Coronary artery (tissue), 2 donors: ENCODE data around the gene SQOR.

Experiments
- DNase-seq: peaks from one replicate; pipeline ENCODE4 v3.0.0-alpha.2; 2017; ENCODE audit warnings: low spot score
- H3K27ac ChIP-seq, 2 donors: fragments of 200-600 bp; sonication (generic); one replicate each; pipeline ENCODE4 v1.5.1; 2016 to 2019
- H3K4me3 ChIP-seq: fragments of 200-600 bp; sonication (generic); 2 replicates; pipeline ENCODE4 v1.5.1; 2016; ENCODE audit warnings: mild to moderate bottlenecking, moderate library complexity
- TF ChIP-seq, protein P1 (sequence below): fragments of 200-600 bp; sonication (generic); IDR thresholded peaks from one replicate; pipeline ENCODE4 v1.5.1; 2019; ENCODE audit warnings: antibody characterized with exemption

Gene SQOR

DNA sequence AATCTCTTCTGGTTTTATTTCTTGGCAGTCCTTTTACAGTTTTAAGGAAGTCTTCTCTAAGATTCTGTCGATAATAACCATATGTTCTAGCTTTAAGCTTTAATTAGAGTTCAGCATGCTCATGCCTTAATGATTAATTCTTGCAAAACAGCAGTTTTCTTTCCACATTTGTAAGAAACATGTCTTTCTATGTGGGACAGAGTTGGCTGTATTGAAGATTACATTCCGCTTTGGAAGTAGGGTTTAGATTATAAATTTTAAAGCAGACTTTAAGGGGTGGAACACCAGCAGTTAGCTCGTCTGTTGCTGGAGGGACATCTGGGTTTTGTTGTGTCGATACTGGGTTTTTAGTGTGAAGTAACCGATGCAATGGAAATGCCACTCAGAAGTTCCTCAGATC, 35.3 kb downstream of the SQOR start:
- H3K27ac ChIP-seq = no peak overlapping the region

GRCh38 chr15:45670511-45670910, 35.7 kb downstream of the SQOR start:
- Histone ChIP-seq H3K4me3 (no peak overlapping the region), H3K27ac (no peak overlapping the region)
- TF ChIP-seq, protein P1, sequence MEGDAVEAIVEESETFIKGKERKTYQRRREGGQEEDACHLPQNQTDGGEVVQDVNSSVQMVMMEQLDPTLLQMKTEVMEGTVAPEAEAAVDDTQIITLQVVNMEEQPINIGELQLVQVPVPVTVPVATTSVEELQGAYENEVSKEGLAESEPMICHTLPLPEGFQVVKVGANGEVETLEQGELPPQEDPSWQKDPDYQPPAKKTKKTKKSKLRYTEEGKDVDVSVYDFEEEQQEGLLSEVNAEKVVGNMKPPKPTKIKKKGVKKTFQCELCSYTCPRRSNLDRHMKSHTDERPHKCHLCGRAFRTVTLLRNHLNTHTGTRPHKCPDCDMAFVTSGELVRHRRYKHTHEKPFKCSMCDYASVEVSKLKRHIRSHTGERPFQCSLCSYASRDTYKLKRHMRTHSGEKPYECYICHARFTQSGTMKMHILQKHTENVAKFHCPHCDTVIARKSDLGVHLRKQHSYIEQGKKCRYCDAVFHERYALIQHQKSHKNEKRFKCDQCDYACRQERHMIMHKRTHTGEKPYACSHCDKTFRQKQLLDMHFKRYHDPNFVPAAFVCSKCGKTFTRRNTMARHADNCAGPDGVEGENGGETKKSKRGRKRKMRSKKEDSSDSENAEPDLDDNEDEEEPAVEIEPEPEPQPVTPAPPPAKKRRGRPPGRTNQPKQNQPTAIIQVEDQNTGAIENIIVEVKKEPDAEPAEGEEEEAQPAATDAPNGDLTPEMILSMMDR = no peak
- DNase-seq = no peak

More for the DNA sequence above, 35.3 kb downstream of the SQOR start:
- H3K4me3 ChIP-seq = no peak overlapping the region
- no peak for DNase-seq
- TF ChIP-seq, protein P1 = no peak

- TF ChIP-seq, protein P1 = no peak
- no peak for DNase-seq
- H3K4me3 ChIP-seq = no peak overlapping the region
- no peak overlapping the region for H3K27ac ChIP-seq
Observed at GRCh38 chr15:45674677-45675076, 39.8 kb downstream of the SQOR start.

GRCh38 chr15:45677797-45678196, 43.0 kb downstream of the SQOR start:
- no peak for DNase-seq
- no peak overlapping the region for H3K27ac ChIP-seq
- no peak overlapping the region for H3K4me3 ChIP-seq
- TF ChIP-seq, protein P1 = no peak

DNA sequence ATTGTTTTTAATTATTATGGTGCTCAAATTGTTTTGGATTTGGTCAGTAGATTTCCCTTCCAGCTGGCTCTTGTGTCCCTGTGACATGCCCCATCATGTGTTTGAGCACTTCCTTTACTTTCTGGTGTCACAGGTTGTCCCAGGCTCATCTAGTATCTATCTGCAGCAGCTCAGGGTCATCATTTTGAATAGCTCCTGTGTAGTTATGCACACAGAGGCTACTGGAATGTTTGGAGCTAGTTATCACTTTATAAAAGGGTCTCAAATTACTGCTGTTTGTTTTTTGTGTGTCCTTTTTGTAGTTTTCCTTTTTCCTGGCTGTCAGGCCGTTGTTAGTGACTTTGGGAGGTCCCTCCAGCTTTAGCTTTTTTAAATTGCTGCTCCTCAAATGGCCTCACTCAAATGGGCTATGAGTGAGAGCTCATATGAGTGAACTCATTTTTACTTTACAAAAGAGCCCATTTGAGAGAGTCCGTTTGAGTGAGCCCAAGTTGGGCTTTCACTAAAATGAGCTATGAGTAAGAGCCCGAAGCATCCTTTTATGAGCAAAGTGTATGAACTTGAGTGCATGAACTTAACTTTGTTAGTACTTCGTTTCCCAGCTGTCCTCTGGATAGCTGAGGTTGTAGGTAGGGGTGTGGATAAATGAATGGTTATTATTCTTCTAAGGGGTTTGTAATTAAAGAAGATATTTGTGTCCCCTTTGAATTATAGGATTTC, 43.8 kb downstream of the SQOR start:
- H3K27ac ChIP-seq = no peak overlapping the region
- TF ChIP-seq, protein P1 = no peak
- no peak for DNase-seq
- H3K4me3 ChIP-seq = no peak overlapping the region

GRCh38 chr15:45684533-45684932, 49.7 kb downstream of the SQOR start:
- DNase-seq = no peak
- TF ChIP-seq, protein P1 = no peak
- Histone ChIP-seq H3K27ac (no peak overlapping the region), H3K4me3 (no peak overlapping the region)

GRCh38 chr15:45689616-45690015, 54.8 kb downstream of the SQOR start:
- TF ChIP-seq, protein P1 = no peak
- DNase-seq = no peak

More at GRCh38 chr15:45689616-45690015, 54.8 kb downstream of the SQOR start:
- no peak overlapping the region for H3K27ac ChIP-seq
- H3K4me3 ChIP-seq = no peak overlapping the region
